SW 1271 (cell line): ENCODE results near the gene PRKAA1.

Source experiments
- DNase-seq, 2 experiments: peaks; one replicate each; lab custom pipeline; 2025; lab: John Stamatoyannopoulos, UW

The PRKAA1 gene

GRCh38 chr5:40780199-40780598 is 18.0 kb downstream of the PRKAA1 start:
- no peak for DNase-seq

- no peak for DNase-seq
Observed at GRCh38 chr5:40779561-40779960, 18.6 kb downstream of the PRKAA1 start.

- DNase-seq: no peak
Observed at GRCh38 chr5:40778133-40778532, 20.0 kb downstream of the PRKAA1 start.

GRCh38 chr5:40776658-40776977 is 21.6 kb downstream of the PRKAA1 start:
- DNase-seq: no peak

DNA sequence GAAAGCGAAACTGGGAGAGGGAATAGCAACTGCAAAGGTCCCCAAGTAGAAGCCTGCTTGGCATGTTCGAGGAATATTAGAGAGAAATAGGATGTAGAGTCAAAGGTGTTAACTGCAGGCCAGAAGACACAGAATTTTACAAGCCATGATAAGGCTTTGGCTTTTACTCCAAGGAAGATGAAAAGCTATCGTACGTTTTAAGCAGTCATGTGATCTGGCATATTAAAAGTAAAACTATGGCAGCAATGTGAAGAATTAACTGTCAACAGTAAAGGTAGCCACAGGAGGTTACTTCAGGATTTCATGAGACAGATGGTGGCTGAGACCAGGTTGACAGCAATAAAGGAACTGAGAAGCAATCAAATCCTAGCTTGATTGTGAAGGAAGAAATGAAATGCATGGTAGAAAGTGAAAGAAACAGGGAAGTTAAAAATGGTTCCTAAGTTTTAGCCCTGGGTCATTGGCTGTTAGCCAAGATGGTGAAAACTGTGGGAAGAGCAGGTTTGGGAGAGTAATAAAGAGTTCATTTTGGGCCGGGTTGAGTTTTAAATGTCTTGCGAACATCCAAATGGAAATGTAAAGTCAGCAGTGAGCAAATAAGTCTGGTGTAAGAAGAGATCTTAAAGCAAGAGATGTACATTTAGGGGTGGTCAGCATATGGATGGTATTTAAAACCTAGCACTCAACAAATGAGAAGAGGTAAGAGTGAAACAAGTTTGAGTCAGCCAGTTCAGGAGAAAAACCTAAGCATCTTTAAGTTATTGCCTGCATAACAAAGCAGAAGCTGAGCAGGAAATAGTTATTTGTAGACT is 22.1 kb downstream of the PRKAA1 start:
- no peak for DNase-seq

DNA sequence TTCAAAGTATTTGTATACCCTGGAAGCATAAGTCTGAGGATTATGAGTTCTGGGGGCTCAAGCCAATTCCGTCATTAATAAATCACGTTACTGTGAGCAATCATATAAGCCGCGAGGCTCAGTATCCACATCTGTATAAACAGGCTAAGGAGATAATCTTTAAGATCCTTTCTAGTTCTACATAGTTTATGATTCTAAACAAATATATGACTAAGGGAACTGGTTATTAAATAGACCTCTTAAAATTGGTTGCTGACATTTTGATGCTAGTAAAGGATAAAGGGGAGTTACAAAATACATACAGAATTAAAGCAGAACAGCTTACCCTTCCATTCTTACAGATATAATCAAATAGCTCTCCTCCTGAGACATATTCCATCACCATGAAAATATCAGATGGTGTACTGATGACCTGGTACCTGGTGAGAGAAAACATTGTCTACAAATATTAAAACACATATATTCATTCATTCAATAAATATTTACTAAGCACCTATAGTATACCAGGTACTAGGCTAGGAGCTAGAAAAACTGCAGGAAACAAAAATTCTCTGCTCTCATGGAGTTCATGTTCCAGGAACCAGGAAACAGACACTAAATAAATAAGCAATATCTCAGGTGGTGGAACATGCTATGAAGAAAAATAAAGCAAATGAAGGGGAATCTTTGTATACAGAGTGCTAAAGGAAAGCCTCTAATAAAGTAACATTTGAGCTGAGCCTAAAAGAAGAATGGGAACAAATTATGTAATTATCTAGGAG is 22.9 kb downstream of the PRKAA1 start:
- DNase-seq: no peak

DNA sequence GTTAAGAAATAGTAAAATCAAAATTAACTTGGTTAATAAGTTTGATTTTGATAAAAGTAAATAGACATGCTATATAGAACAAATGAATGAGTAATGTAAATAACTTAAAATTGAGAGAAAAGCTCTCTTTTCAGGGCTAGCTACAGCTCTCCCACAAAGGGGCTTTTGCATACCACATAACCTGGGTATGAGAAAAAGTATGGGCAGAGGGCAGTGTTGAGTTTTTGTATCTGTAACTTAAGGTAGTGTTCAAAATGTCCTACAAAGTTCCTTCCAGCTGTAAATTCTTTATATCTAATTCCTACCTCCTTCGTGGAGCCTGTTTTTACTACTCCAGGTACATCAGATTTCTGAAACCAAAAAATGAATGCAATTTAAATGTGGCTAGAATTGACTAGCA is 23.6 kb downstream of the PRKAA1 start:
- no peak for DNase-seq

GRCh38 chr5:40770764-40771163 is 27.4 kb downstream of the PRKAA1 start:
- DNase-seq: no peak

GRCh38 chr5:40762705-40763104 is 35.5 kb downstream of the PRKAA1 start:
- DNase-seq: no peak

GRCh38 chr5:40757400-40757799 is 40.8 kb downstream of the PRKAA1 start:
- no peak for DNase-seq

- DNase-seq: peak; percentile 92 to 96
Observed at GRCh38 chr5:40755407-40756365, 42.5 kb downstream of the PRKAA1 start, which contains the start of gene TTC33. Gene TTC33 (minus strand): TSS chr5:40755961. CDS start chr5:40747018, 8,943 bp downstream.

GRCh38 chr5:40755093-40755406 is 43.1 kb downstream of the PRKAA1 start:
- peak; percentile 68 to 89 for DNase-seq

- DNase-seq: no peak
Observed at GRCh38 chr5:40754381-40755092, 43.6 kb downstream of the PRKAA1 start.

GRCh38 chr5:40746703-40747102 is 51.5 kb downstream of the PRKAA1 start:
- DNase-seq: no peak

- DNase-seq: no peak
Observed at GRCh38 chr5:40743771-40744170, 54.4 kb downstream of the PRKAA1 start.

GRCh38 chr5:40738502-40738901 is 59.7 kb downstream of the PRKAA1 start:
- DNase-seq: no peak

DNA sequence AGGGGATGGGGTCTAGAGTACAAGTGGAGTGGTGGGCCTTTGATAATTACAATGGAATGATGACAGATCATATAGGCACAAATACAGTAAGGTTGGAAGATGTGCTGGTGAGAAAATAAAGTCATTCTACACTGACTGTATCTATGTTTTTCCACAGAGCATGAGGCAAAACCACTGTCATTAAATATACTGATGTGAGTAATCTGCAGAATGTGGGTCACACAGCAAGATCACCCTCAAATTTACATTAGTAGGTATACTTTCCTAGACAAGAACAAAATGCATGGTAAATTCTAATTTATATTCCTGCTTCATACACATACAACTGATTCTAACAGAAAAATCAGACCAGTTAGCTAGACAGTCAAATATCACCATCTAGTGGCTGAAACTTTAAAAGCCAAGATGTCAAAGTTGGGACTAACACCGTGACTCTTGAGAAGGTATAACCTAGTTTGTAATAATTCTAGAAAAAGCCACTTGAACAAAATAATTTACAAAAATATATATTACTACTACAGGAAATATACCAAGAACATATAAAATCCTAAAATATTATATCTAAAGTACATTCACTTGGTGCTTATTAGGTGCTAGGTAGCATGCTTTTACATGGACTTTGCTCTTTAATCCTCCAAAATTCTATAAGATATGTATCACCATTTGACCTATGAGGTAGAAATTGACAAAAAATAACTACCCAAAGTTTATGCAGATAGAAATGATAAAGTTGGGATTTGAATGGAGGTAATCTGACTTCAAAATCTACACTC is 61.9 kb downstream of the PRKAA1 start:
- DNase-seq: peak; percentile 32 to 76

- no peak for DNase-seq
Observed at GRCh38 chr5:40735609-40736008, 62.6 kb downstream of the PRKAA1 start.

- DNase-seq: peak in 1 of 2 experiments; percentile 34
Observed at GRCh38 chr5:40734986-40735385, 63.2 kb downstream of the PRKAA1 start.

DNA sequence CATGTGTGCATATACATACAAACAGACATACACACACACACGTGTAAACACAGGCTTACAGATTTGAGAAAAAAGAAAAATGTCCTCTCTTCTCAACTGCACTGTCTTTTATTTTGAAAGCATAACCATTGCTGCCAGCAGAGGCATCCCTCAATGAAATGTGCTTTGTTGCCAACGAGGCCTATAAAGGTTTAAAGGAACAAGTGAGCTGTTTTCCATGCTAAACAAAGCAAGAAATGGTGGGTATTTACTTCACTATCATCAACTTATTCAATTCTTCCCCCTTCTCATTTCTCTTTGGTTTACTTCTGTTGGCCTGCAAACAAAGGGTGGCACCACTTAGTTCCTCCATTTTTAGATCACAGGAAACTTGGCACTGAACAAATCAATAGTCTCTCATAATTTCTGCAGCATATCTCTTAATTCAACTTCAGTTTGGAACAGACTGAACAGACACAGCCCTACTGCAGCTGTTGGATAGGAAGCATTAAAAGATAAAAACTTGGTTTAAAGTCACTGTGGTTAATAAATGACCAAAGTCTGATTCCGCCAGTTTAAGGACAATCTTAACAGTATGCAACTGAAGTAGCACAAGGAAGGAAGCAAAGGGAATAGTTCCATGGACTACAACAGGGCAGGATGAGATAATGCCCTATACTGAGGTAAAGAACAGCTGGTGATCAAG is 64.2 kb downstream of the PRKAA1 start:
- DNase-seq: no peak
